Measurements from ENCODE around the gene PLSCR1. TPM values are rescaled to one million over a fixed set of nuclear protein-coding genes. Genes with fewer than 3 reads are reported as not detected.

Gene PLSCR1
- polyA plus RNA-seq, 2 of the 4 experiments (the other 2 are of a cell fraction), result 37.1 to 54.4 TPM

DNA sequence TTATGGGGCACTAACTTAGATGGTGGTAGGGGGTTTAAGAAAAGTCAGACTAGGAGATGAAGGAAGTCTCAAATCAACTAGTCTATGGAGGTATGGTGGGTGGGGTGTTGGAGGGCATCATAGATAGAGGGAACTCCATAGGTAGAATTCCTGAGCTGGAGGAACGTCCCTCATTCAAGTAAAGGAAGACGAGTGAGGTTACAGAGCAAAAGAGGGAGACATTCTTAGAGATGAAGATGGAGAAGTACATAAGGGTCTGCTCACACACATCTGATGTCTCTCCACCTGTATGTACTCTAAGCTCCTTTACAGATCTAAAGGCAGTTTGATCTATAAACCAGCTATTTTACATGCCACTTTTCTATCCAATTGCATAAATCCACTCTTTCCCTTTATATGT, 1.4 kb downstream of the PLSCR1 start:
- ChIA-PET POLR2A (interaction anchor here (1.2 to 2.6 kb wide), 3 partner anchors 36 to 381 kb away, joined by 3 to 14 read pairs (median 3); no protein-coding TSS in a partner anchor), CTCF (no interaction called here)
- Histone ChIP-seq H3K27ac (no peak overlapping the region), H3K9me3 (no peaks in the 10 kb centered on the region), H3K4me3 (peak overlapping the region; percentile 93; the same call in 2 of the 3 replicates), H3K4me2 (peak overlapping the region; percentile 86), H3K4me1 (peaks cover 24% of the 10 kb centered on the region; the same call in 2 of the 3 replicates)
- DNase-seq (ENCODE audit: low read depth in 1 of 2, low spot score in 1 of 2), result no peak
- 56% methylated on average over 2 of the region's 2 CpGs for WGBS (ENCODE audit: missing lambda C conversion rate)
- TF ChIP-seq, protein P1, sequence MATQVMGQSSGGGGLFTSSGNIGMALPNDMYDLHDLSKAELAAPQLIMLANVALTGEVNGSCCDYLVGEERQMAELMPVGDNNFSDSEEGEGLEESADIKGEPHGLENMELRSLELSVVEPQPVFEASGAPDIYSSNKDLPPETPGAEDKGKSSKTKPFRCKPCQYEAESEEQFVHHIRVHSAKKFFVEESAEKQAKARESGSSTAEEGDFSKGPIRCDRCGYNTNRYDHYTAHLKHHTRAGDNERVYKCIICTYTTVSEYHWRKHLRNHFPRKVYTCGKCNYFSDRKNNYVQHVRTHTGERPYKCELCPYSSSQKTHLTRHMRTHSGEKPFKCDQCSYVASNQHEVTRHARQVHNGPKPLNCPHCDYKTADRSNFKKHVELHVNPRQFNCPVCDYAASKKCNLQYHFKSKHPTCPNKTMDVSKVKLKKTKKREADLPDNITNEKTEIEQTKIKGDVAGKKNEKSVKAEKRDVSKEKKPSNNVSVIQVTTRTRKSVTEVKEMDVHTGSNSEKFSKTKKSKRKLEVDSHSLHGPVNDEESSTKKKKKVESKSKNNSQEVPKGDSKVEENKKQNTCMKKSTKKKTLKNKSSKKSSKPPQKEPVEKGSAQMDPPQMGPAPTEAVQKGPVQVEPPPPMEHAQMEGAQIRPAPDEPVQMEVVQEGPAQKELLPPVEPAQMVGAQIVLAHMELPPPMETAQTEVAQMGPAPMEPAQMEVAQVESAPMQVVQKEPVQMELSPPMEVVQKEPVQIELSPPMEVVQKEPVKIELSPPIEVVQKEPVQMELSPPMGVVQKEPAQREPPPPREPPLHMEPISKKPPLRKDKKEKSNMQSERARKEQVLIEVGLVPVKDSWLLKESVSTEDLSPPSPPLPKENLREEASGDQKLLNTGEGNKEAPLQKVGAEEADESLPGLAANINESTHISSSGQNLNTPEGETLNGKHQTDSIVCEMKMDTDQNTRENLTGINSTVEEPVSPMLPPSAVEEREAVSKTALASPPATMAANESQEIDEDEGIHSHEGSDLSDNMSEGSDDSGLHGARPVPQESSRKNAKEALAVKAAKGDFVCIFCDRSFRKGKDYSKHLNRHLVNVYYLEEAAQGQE (IDR thresholded peaks at IDR 0.05), result no peak
- TF ChIP-seq NR3C1 (IDR thresholded peaks at IDR 0.05) (no peak), FOSL2 (IDR thresholded peaks at IDR 0.05) (no peak), FOSL2 (CRISPR knock-in tag; IDR thresholded peaks at IDR 0.05) (no peak), NPAS2 (CRISPR knock-in tag; IDR thresholded peaks at IDR 0.05; ENCODE audit: borderline replicate concordance) (no peak), ZNF302 (CRISPR knock-in tag; IDR thresholded peaks at IDR 0.05) (no peak), HOXA7 (CRISPR knock-in tag; IDR thresholded peaks at IDR 0.05) (no peak), KDM1A (IDR thresholded peaks at IDR 0.05; ENCODE audit: low read depth) (no peak), NFE2L2 (conservative IDR thresholded peaks at IDR 0.05; ENCODE audit: low read length) (no peak)
- TF ChIP-seq, protein P2, sequence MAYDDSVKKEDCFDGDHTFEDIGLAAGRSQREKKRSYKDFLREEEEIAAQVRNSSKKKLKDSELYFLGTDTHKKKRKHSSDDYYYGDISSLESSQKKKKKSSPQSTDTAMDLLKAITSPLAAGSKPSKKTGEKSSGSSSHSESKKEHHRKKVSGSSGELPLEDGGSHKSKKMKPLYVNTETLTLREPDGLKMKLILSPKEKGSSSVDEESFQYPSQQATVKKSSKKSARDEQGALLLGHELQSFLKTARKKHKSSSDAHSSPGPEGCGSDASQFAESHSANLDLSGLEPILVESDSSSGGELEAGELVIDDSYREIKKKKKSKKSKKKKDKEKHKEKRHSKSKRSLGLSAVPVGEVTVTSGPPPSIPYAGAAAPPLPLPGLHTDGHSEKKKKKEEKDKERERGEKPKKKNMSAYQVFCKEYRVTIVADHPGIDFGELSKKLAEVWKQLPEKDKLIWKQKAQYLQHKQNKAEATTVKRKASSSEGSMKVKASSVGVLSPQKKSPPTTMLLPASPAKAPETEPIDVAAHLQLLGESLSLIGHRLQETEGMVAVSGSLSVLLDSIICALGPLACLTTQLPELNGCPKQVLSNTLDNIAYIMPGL (CRISPR knock-in tag; IDR thresholded peaks at IDR 0.05; ENCODE audit: borderline replicate concordance), result no peak
- TF ChIP-seq, protein P3, sequence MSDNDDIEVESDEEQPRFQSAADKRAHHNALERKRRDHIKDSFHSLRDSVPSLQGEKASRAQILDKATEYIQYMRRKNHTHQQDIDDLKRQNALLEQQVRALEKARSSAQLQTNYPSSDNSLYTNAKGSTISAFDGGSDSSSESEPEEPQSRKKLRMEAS (IDR thresholded peaks at IDR 0.05), result no peak
- no peak for ATAC-seq
- FAIRE-seq, result no peak

DNA sequence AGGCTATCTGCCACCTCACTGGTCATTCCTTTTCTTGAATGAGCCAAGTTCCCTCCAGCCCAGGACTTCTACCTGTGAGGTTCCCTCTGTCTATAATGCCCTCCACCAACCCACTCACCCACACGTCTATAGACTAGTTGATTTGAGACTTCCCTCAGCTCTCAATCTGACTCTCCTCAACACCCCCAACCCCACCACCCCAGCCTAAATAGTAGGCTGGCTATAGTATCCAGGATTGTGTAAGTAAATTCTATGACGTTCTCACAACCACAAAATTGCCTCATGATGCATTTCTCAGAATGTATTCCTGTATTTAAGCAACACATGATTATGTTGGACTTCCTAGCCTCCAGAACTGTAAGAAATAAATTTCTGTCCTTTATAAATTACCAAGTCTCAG, 2.2 kb downstream of the PLSCR1 start:
- TF ChIP-seq, protein P2 (CRISPR knock-in tag; IDR thresholded peaks at IDR 0.05; ENCODE audit: borderline replicate concordance), result no peak
- TF ChIP-seq GATA3 (IDR thresholded peaks at IDR 0.05; ENCODE audit: borderline replicate concordance) (no peak), FOSB (CRISPR knock-in tag; IDR thresholded peaks at IDR 0.05) (no peak), RNF2 (IDR thresholded peaks at IDR 0.05; ENCODE audit: borderline replicate concordance, low read depth) (no peak), MYC (IDR thresholded peaks at IDR 0.05; ENCODE audit: borderline replicate concordance, low read length) (no peak)
- H3K27ac ChIP-seq, result no peak overlapping the region
- H3K4me2 ChIP-seq, result peak overlapping the region; percentile 86
- 74% methylated on average over 2 of the region's 2 CpGs for WGBS (ENCODE audit: missing lambda C conversion rate)
- no peak for FAIRE-seq
- no peaks in the 10 kb centered on the region for H3K9me3 ChIP-seq
- no peak for DNase-seq (ENCODE audit: low read depth in 1 of 2, low spot score in 1 of 2)
- no peak for ATAC-seq
- ChIA-PET CTCF (no interaction called here), POLR2A (no interaction called here)
- H3K4me1 ChIP-seq, result peaks cover 24% of the 10 kb centered on the region; the same call in 2 of the 3 replicates
- H3K4me3 ChIP-seq, result no peak overlapping the region

DNA sequence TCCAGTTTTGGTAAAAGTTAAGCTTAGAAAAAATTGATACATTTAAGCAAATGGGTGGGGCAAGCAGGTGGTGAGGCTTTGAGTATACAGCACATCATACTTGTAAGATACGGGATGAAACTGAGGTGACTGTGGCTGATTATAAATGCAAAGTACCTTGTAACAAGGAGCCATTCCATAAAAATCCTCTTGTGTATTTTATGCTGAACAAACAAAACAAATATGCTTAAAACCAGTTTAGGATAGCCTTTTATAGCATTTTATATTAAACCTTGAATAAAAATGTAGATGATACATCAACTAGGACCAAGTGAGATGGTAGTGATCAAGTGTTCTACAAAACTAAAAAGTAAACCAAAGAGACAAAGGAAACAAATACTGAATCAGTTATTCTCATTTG, 3.4 kb downstream of the PLSCR1 start:
- DNase-seq (ENCODE audit: low read depth in 1 of 2, low spot score in 1 of 2), result no peak
- CTCF ChIA-PET, result no interaction called here
- Histone ChIP-seq H3K27ac (no peak overlapping the region), H3K4me1 (peaks cover 27% of the 10 kb centered on the region; the same call in 2 of the 3 replicates), H3K4me2 (peak overlapping the region; percentile 86; the same call in 1 of the 3 replicates), H3K9me3 (no peaks in the 10 kb centered on the region), H3K4me3 (no peak overlapping the region)
- WGBS (ENCODE audit: missing lambda C conversion rate), result 88% methylated on average over 1 of the region's 1 CpG
- FAIRE-seq, result no peak
- TF ChIP-seq GATA3 (IDR thresholded peaks at IDR 0.05; ENCODE audit: borderline replicate concordance) (no peak), MAFK (IDR thresholded peaks at IDR 0.05; ENCODE audit: partially characterized antibody) (peak; percentile 86)
- POLR2A ChIA-PET, result no interaction called here
- no peak for ATAC-seq

Data from A549 (cell line).